WTC11 (cell line): ENCODE measurements around the gene DGUOK. TPM values are rescaled to one million over a fixed set of nuclear protein-coding genes. Genes with fewer than 3 reads are reported as not detected.

Experiments used
- ATAC-seq: fragments of 200-7000 bp; cut with Tn5 transposase; 2 replicates; pipeline ENCODE4 v1.10.0; 2021; ENCODE audit warnings: mild to moderate bottlenecking, moderate library complexity
- CTCF ChIA-PET: fragments of 300-600 bp; sonication (Branson Sonifier 250); formaldehyde crosslinking; loops from one replicate; lab custom pipeline; 2021; ENCODE audit warnings: antibody characterized with exemption; lab: Charles Lee
- POLR2A ChIA-PET: fragments of 350-600 bp; sonication (Branson Sonifier 250); formaldehyde crosslinking; loops from one replicate; lab custom pipeline; 2021; ENCODE audit warnings: antibody characterized with exemption; lab: Charles Lee
- DNase-seq: peaks from one replicate; pipeline ENCODE4 v3.0.0; 2021; ENCODE audit warnings: low spot score
- H3K27ac Mint-ChIP-seq: 2 replicates; pipeline ENCODE4 v1.8.0; 2021; ENCODE audit warnings: mixed read lengths
- H3K27me3 Mint-ChIP-seq: 2 replicates; pipeline ENCODE4 v1.8.0; 2021; ENCODE audit warnings: low read depth, mild to moderate bottlenecking, moderate library complexity, mixed read lengths
- H3K36me3 Mint-ChIP-seq: 2 replicates; pipeline ENCODE4 v1.8.0; 2021; ENCODE audit warnings: mixed read lengths
- H3K4me1 Mint-ChIP-seq: 2 replicates; pipeline ENCODE4 v1.8.0; 2022; ENCODE audit warnings: mixed read lengths
- H3K4me3 Mint-ChIP-seq: 2 replicates; pipeline ENCODE4 v1.8.0; 2021; ENCODE audit warnings: mild to moderate bottlenecking, moderate library complexity, mixed read lengths
- H3K9me3 Mint-ChIP-seq: 2 replicates; pipeline ENCODE4 v1.8.0; 2021; ENCODE audit warnings: mixed read lengths
- ATF1 ChIP-seq: sonication (generic); formaldehyde crosslinking; IDR thresholded peaks from 2 replicates; pipeline ENCODE4 v1.8.1; 2023; ENCODE audit warnings: mild to moderate bottlenecking, moderate library complexity, missing genetic modification reagents
- CBFB ChIP-seq: sonication (generic); formaldehyde crosslinking; IDR thresholded peaks from 2 replicates; pipeline ENCODE4 v1.8.1; 2022; ENCODE audit warnings: mild to moderate bottlenecking, low read depth, missing genetic modification reagents
- CREB1 ChIP-seq: sonication (generic); formaldehyde crosslinking; IDR thresholded peaks from 2 replicates; pipeline ENCODE4 v1.8.0; 2023; ENCODE audit warnings: mild to moderate bottlenecking, missing genetic modification reagents
- CREM ChIP-seq: sonication (generic); formaldehyde crosslinking; IDR thresholded peaks from 2 replicates; pipeline ENCODE4 v1.8.1; 2022; ENCODE audit warnings: mild to moderate bottlenecking, missing genetic modification reagents, moderate library complexity
- ETV6 ChIP-seq: sonication (generic); formaldehyde crosslinking; IDR thresholded peaks from 2 replicates; pipeline ENCODE4 v1.8.1; 2022; ENCODE audit warnings: mild to moderate bottlenecking, missing genetic modification reagents
- FOXJ3 ChIP-seq: sonication (generic); formaldehyde crosslinking; IDR thresholded peaks from 2 replicates; pipeline ENCODE4 v1.9.0; 2021; ENCODE audit warnings: missing genetic modification reagents, mild to moderate bottlenecking, borderline replicate concordance
- GABPB1 ChIP-seq: sonication (generic); formaldehyde crosslinking; IDR thresholded peaks from 2 replicates; pipeline ENCODE4 v1.8.1; 2023; ENCODE audit warnings: mild to moderate bottlenecking, missing genetic modification reagents
- GRHL2 ChIP-seq: fragments of 250-450 bp; sonication (Bioruptor Pico); IDR thresholded peaks from 2 replicates; pipeline ENCODE4 v1.8.0; 2022; ENCODE audit warnings: mild to moderate bottlenecking, moderate library complexity; ENCODE audit not compliant: insufficient replicate concordance, severe bottlenecking
- JUN ChIP-seq: sonication (generic); formaldehyde crosslinking; IDR thresholded peaks from 2 replicates; pipeline ENCODE4 v1.8.0; 2023; ENCODE audit warnings: mild to moderate bottlenecking, missing genetic modification reagents
- MYBL2 ChIP-seq: sonication (generic); formaldehyde crosslinking; IDR thresholded peaks from 2 replicates; pipeline ENCODE4 v1.8.1; 2023; ENCODE audit warnings: mild to moderate bottlenecking, moderate library complexity, missing genetic modification reagents
- NR1H2 ChIP-seq: sonication (generic); formaldehyde crosslinking; IDR thresholded peaks from 2 replicates; pipeline ENCODE4 v1.9.0; 2021; ENCODE audit warnings: mild to moderate bottlenecking, moderate library complexity, missing genetic modification reagents
- NR2C2 ChIP-seq: sonication (generic); formaldehyde crosslinking; IDR thresholded peaks from 2 replicates; pipeline ENCODE4 v1.8.0; 2022; ENCODE audit warnings: mild to moderate bottlenecking, missing genetic modification reagents
- TCF7 ChIP-seq: sonication (generic); formaldehyde crosslinking; IDR thresholded peaks from 2 replicates; pipeline ENCODE4 v1.8.0; 2022; ENCODE audit warnings: mild to moderate bottlenecking, low read depth, missing genetic modification reagents, moderate library complexity
- ZNF219 ChIP-seq: sonication (generic); formaldehyde crosslinking; IDR thresholded peaks from 2 replicates; pipeline ENCODE4 v1.8.0; 2023; ENCODE audit warnings: missing genetic modification reagents, mild to moderate bottlenecking, borderline replicate concordance
- ZNF263 ChIP-seq: sonication (generic); formaldehyde crosslinking; IDR thresholded peaks from 2 replicates; pipeline ENCODE4 v1.8.1; 2022; ENCODE audit warnings: low read depth, mild to moderate bottlenecking, moderate library complexity, missing genetic modification reagents
- ZNF671 ChIP-seq: fragments of 250-450 bp; sonication (Bioruptor Pico); IDR thresholded peaks from 2 replicates; pipeline ENCODE4 v1.8.0; 2021; ENCODE audit warnings: mild to moderate bottlenecking
- total RNA-seq: library from RNA; stranded (reverse); gene quantifications from 3 replicates; pipeline ENCODE4 v1.2.3, GENCODE V29; 2021
- TF ChIP-seq, protein P1 (sequence below): sonication (generic); formaldehyde crosslinking; IDR thresholded peaks from 2 replicates; pipeline ENCODE4 v1.8.0; 2022; ENCODE audit warnings: missing genetic modification reagents
- TF ChIP-seq, protein P2 (sequence below): fragments of 250-450 bp; sonication (Bioruptor Pico); IDR thresholded peaks from 2 replicates; pipeline ENCODE4 v1.9.0; 2021; ENCODE audit warnings: mild to moderate bottlenecking
- TF ChIP-seq, protein P3 (sequence below): sonication (generic); formaldehyde crosslinking; IDR thresholded peaks from 2 replicates; pipeline ENCODE4 v1.8.1; 2023; ENCODE audit warnings: mild to moderate bottlenecking, moderate library complexity, missing genetic modification reagents
- TF ChIP-seq, protein P4 (sequence below): sonication (generic); formaldehyde crosslinking; IDR thresholded peaks from 2 replicates; pipeline ENCODE4 v1.8.0; 2022; ENCODE audit warnings: mild to moderate bottlenecking, missing genetic modification reagents
- TF ChIP-seq, protein P5 (sequence below): sonication (generic); formaldehyde crosslinking; IDR thresholded peaks from 2 replicates; pipeline ENCODE4 v1.8.1; 2023; ENCODE audit warnings: mild to moderate bottlenecking, missing genetic modification reagents, moderate library complexity
- TF ChIP-seq, protein P6 (sequence below): sonication (generic); formaldehyde crosslinking; IDR thresholded peaks from 2 replicates; pipeline ENCODE4 v1.8.1; 2022; ENCODE audit warnings: mild to moderate bottlenecking, missing genetic modification reagents, moderate library complexity, borderline replicate concordance
- TF ChIP-seq, protein P7 (sequence below): sonication (generic); formaldehyde crosslinking; IDR thresholded peaks from 2 replicates; pipeline ENCODE4 v1.8.0; 2023; ENCODE audit warnings: mild to moderate bottlenecking, missing genetic modification reagents

The DGUOK gene
- total RNA-seq, 1 experiment from 2014 or later, result 105 TPM

DNA sequence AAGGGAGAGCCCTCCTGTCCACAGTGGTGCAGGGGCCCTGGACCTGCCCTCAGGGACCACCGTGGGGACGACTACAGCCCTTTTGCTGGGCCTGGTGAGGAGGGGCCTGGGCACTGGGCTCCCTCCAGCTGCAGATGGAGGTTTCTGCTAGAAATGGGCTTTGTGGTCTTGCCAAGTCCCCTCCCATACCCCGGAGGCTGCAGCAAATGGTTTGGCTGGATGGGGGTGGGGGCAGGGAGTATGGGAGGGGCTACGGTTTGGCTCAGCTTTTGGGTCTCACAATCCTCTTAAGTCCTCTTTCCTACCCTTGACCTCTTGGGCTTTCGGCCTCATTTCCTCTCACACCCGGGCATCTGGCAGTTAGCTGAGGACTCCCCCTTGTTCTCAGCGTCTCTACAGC, 79.8 kb downstream of the DGUOK start (continued):
- TF ChIP-seq, protein P1, sequence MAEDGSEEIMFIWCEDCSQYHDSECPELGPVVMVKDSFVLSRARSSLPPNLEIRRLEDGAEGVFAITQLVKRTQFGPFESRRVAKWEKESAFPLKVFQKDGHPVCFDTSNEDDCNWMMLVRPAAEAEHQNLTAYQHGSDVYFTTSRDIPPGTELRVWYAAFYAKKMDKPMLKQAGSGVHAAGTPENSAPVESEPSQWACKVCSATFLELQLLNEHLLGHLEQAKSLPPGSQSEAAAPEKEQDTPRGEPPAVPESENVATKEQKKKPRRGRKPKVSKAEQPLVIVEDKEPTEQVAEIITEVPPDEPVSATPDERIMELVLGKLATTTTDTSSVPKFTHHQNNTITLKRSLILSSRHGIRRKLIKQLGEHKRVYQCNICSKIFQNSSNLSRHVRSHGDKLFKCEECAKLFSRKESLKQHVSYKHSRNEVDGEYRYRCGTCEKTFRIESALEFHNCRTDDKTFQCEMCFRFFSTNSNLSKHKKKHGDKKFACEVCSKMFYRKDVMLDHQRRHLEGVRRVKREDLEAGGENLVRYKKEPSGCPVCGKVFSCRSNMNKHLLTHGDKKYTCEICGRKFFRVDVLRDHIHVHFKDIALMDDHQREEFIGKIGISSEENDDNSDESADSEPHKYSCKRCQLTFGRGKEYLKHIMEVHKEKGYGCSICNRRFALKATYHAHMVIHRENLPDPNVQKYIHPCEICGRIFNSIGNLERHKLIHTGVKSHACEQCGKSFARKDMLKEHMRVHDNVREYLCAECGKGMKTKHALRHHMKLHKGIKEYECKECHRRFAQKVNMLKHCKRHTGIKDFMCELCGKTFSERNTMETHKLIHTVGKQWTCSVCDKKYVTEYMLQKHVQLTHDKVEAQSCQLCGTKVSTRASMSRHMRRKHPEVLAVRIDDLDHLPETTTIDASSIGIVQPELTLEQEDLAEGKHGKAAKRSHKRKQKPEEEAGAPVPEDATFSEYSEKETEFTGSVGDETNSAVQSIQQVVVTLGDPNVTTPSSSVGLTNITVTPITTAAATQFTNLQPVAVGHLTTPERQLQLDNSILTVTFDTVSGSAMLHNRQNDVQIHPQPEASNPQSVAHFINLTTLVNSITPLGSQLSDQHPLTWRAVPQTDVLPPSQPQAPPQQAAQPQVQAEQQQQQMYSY (CRISPR knock-in tag), result no peak
- no peak for TF ChIP-seq CREB1 (CRISPR knock-in tag)
- TF ChIP-seq, protein P2, sequence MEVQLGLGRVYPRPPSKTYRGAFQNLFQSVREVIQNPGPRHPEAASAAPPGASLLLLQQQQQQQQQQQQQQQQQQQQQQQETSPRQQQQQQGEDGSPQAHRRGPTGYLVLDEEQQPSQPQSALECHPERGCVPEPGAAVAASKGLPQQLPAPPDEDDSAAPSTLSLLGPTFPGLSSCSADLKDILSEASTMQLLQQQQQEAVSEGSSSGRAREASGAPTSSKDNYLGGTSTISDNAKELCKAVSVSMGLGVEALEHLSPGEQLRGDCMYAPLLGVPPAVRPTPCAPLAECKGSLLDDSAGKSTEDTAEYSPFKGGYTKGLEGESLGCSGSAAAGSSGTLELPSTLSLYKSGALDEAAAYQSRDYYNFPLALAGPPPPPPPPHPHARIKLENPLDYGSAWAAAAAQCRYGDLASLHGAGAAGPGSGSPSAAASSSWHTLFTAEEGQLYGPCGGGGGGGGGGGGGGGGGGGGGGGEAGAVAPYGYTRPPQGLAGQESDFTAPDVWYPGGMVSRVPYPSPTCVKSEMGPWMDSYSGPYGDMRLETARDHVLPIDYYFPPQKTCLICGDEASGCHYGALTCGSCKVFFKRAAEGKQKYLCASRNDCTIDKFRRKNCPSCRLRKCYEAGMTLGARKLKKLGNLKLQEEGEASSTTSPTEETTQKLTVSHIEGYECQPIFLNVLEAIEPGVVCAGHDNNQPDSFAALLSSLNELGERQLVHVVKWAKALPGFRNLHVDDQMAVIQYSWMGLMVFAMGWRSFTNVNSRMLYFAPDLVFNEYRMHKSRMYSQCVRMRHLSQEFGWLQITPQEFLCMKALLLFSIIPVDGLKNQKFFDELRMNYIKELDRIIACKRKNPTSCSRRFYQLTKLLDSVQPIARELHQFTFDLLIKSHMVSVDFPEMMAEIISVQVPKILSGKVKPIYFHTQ, result no peak

DNA sequence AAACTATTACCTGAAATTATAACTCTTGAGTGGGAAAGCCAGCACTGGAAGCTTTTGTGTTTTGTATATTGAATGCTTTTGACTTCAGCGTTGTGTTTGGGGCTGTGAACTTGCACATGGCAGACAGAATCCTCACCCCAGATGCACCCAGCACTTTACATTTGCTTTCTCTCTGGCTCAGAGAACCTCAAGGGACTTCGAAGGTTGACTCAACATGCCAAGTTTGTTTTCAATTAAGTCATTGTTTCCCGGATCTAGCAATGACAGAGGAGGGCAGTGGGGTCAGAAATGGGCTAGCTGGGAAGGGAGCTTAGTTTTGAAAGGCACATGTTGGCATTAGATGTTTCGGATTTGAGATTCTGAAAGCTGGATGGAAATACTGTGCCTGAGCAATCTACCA, 80.4 kb downstream of the DGUOK start:
- no peak for ATAC-seq
- CTCF ChIA-PET, result interaction anchor here (1.0 kb wide), 1 partner anchor 145 kb away, joined by 3 read pairs; no protein-coding TSS in a partner anchor
- H3K4me3 Mint-ChIP-seq, result no peak overlapping the region

DNA sequence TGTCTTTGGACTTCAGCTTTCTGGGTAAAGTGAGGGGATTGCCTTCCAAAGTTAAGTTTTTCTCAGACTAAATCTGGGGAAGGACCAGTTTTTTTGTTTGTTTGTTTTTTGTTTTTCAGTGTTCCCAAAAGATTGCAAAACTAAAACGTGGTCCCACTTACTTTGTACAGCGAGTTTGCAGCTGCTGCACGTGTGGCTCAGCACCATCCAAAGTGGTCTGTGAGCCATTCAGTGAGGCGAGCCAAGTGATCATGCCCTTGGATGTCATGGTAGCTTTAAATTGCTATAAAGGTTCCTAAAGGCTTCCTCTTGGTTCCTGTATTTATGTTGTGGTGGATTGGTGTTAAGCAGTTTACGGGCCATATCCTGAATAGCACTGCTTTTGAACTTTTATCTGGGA, 81.0 kb downstream of the DGUOK start:
- ChIA-PET CTCF (interaction anchor here (1.2 kb wide), 1 partner anchor 100 kb away, joined by 3 read pairs; no protein-coding TSS in a partner anchor), POLR2A (no interaction called here)
- ATAC-seq, result no peak
- Mint-ChIP-seq H3K27me3 (no peaks in the 10 kb centered on the region), H3K4me1 (peaks cover 69% of the 10 kb centered on the region), H3K36me3 (no peaks in the 10 kb centered on the region), H3K27ac (no peak overlapping the region), H3K4me3 (no peak overlapping the region), H3K9me3 (no peaks in the 10 kb centered on the region)
- no peak for DNase-seq
- TF ChIP-seq, protein P3, sequence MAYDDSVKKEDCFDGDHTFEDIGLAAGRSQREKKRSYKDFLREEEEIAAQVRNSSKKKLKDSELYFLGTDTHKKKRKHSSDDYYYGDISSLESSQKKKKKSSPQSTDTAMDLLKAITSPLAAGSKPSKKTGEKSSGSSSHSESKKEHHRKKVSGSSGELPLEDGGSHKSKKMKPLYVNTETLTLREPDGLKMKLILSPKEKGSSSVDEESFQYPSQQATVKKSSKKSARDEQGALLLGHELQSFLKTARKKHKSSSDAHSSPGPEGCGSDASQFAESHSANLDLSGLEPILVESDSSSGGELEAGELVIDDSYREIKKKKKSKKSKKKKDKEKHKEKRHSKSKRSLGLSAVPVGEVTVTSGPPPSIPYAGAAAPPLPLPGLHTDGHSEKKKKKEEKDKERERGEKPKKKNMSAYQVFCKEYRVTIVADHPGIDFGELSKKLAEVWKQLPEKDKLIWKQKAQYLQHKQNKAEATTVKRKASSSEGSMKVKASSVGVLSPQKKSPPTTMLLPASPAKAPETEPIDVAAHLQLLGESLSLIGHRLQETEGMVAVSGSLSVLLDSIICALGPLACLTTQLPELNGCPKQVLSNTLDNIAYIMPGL (CRISPR knock-in tag), result no peak
- TF ChIP-seq, protein P4, sequence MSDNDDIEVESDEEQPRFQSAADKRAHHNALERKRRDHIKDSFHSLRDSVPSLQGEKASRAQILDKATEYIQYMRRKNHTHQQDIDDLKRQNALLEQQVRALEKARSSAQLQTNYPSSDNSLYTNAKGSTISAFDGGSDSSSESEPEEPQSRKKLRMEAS (CRISPR knock-in tag), result no peak
- no peak for TF ChIP-seq ZNF219 (CRISPR knock-in tag)
- no peak for TF ChIP-seq MYBL2
- no peak for TF ChIP-seq NR1H2
- no peak for TF ChIP-seq ZNF671 (CRISPR knock-in tag)
- no peak for TF ChIP-seq JUN (CRISPR knock-in tag)
- TF ChIP-seq FOXJ3 (CRISPR knock-in tag), result no peak
- TF ChIP-seq, protein P5, sequence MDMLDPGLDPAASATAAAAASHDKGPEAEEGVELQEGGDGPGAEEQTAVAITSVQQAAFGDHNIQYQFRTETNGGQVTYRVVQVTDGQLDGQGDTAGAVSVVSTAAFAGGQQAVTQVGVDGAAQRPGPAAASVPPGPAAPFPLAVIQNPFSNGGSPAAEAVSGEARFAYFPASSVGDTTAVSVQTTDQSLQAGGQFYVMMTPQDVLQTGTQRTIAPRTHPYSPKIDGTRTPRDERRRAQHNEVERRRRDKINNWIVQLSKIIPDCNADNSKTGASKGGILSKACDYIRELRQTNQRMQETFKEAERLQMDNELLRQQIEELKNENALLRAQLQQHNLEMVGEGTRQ (CRISPR knock-in tag), result no peak
- no peak for TF ChIP-seq ZNF263 (CRISPR knock-in tag)

More for the DNA sequence above, 80.4 kb downstream of the DGUOK start:
- Mint-ChIP-seq H3K9me3 (no peaks in the 10 kb centered on the region), H3K4me1 (peaks cover 69% of the 10 kb centered on the region), H3K27ac (peak overlapping the region; percentile 12; the same call in 1 of the 2 replicates), H3K27me3 (no peaks in the 10 kb centered on the region), H3K36me3 (no peaks in the 10 kb centered on the region)
- POLR2A ChIA-PET, result no interaction called here
- no peak for DNase-seq
- no peak for TF ChIP-seq GABPB1 (CRISPR knock-in tag)
- no peak for TF ChIP-seq CREM (CRISPR knock-in tag)
- TF ChIP-seq, protein P6, sequence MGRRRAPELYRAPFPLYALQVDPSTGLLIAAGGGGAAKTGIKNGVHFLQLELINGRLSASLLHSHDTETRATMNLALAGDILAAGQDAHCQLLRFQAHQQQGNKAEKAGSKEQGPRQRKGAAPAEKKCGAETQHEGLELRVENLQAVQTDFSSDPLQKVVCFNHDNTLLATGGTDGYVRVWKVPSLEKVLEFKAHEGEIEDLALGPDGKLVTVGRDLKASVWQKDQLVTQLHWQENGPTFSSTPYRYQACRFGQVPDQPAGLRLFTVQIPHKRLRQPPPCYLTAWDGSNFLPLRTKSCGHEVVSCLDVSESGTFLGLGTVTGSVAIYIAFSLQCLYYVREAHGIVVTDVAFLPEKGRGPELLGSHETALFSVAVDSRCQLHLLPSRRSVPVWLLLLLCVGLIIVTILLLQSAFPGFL, result no peak
- TF ChIP-seq TCF7 (CRISPR knock-in tag), result no peak
- no peak for TF ChIP-seq ATF1 (CRISPR knock-in tag)
- TF ChIP-seq, protein P7, sequence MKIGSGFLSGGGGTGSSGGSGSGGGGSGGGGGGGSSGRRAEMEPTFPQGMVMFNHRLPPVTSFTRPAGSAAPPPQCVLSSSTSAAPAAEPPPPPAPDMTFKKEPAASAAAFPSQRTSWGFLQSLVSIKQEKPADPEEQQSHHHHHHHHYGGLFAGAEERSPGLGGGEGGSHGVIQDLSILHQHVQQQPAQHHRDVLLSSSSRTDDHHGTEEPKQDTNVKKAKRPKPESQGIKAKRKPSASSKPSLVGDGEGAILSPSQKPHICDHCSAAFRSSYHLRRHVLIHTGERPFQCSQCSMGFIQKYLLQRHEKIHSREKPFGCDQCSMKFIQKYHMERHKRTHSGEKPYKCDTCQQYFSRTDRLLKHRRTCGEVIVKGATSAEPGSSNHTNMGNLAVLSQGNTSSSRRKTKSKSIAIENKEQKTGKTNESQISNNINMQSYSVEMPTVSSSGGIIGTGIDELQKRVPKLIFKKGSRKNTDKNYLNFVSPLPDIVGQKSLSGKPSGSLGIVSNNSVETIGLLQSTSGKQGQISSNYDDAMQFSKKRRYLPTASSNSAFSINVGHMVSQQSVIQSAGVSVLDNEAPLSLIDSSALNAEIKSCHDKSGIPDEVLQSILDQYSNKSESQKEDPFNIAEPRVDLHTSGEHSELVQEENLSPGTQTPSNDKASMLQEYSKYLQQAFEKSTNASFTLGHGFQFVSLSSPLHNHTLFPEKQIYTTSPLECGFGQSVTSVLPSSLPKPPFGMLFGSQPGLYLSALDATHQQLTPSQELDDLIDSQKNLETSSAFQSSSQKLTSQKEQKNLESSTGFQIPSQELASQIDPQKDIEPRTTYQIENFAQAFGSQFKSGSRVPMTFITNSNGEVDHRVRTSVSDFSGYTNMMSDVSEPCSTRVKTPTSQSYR (CRISPR knock-in tag), result no peak
- TF ChIP-seq ZNF671 (CRISPR knock-in tag), result no peak
- no peak for TF ChIP-seq CBFB (CRISPR knock-in tag)
- TF ChIP-seq ETV6 (CRISPR knock-in tag), result no peak
- no peak for TF ChIP-seq GRHL2 (CRISPR knock-in tag)
- no peak for TF ChIP-seq NR2C2 (CRISPR knock-in tag)
